A673 (cell line): Measurements from ENCODE around the gene INPP5F. TPM values are rescaled to one million over a fixed set of nuclear protein-coding genes. Genes with fewer than 3 reads are reported as not detected.

Experiments
- BruUV-seq: library from RNA; stranded (reverse); fragments of 400-500 nt; replicated peaks from 2 replicates; lab custom pipeline; 2021; lab: Mats Ljungman, UMichigan
- CTCF ChIA-PET: fragments of 300-600 bp; sonication (Branson Sonifier 250); formaldehyde crosslinking; loops from one replicate; lab custom pipeline; 2022; ENCODE audit warnings: antibody characterized with exemption; lab: Charles Lee
- POLR2A ChIA-PET: fragments of 300-600 bp; sonication (Branson Sonifier 250); formaldehyde crosslinking; loops from one replicate; lab custom pipeline; 2022; ENCODE audit warnings: antibody characterized with exemption; ENCODE audit not compliant: low non-redundant PET; lab: Charles Lee
- DNase-seq: peaks from one replicate; pipeline ENCODE4 v3.0.0-alpha.2; 2015; ENCODE audit warnings: low spot score
- H3K27ac ChIP-seq: fragments of 200-600 bp; sonication (generic); 2 replicates; pipeline ENCODE4 v1.5.1; 2016; ENCODE audit warnings: mixed run types, low read depth, mild to moderate bottlenecking, mixed read lengths, antibody characterized with exemption, low read length; ENCODE audit not compliant: poor library complexity, severe bottlenecking
- H3K27me3 ChIP-seq: fragments of 200-600 bp; sonication (generic); replicated peaks from 2 replicates; pipeline ENCODE4 v1.6.1; 2017; ENCODE audit warnings: mixed run types, low read depth, mild to moderate bottlenecking, mixed read lengths, antibody characterized with exemption, low read length; ENCODE audit not compliant: insufficient read depth, poor library complexity
- H3K36me3 ChIP-seq: fragments of 200-600 bp; sonication (generic); 2 replicates; pipeline ENCODE4 v1.6.1; 2016; ENCODE audit warnings: mixed run types, mild to moderate bottlenecking, mixed read lengths, antibody characterized with exemption, low read length; ENCODE audit not compliant: insufficient read depth, poor library complexity, severe bottlenecking
- H3K4me1 ChIP-seq: fragments of 200-600 bp; sonication (generic); 2 replicates; pipeline ENCODE4 v1.6.1; 2017; ENCODE audit warnings: mixed run types, mild to moderate bottlenecking, mixed read lengths, antibody characterized with exemption, low read length; ENCODE audit not compliant: insufficient read depth, poor library complexity, severe bottlenecking
- H3K4me3 ChIP-seq: fragments of 200-600 bp; sonication (generic); 2 replicates; pipeline ENCODE4 v1.5.1; 2016; ENCODE audit warnings: low read depth, mixed run types, mild to moderate bottlenecking, mixed read lengths, low read length; ENCODE audit not compliant: poor library complexity, severe bottlenecking
- H3K9me3 ChIP-seq: fragments of 200-600 bp; sonication (generic); 2 replicates; pipeline ENCODE4 v1.6.1; 2016; ENCODE audit warnings: mixed run types, low read depth, mild to moderate bottlenecking, mixed read lengths, antibody characterized with exemption, low read length; ENCODE audit not compliant: poor library complexity, severe bottlenecking
- CTCF ChIP-seq: fragments of 300-800, 200-600 bp; sonication (generic); conservative IDR thresholded peaks from 2 replicates; pipeline ENCODE4 v1.5.1; 2017; ENCODE audit warnings: low read depth, mild to moderate bottlenecking, antibody characterized with exemption, low read length, moderate library complexity, mixed read lengths
- EZH2 ChIP-seq: fragments of 200-600 bp; sonication (generic); IDR thresholded peaks from 2 replicates; pipeline ENCODE4 v1.6.1; 2017; ENCODE audit warnings: borderline replicate concordance, low read depth, mild to moderate bottlenecking, mixed read lengths, antibody characterized with exemption, low read length; ENCODE audit not compliant: poor library complexity, severe bottlenecking
- intact Hi-C: fragments of 100-400 bp; cut with micrococcal nuclease; formaldehyde crosslinking; loops from one replicate; pipeline ENCODE4 v1.10.0; 2022; ENCODE audit not compliant: unreplicated experiment
- total RNA-seq: library from RNA; stranded (reverse); gene quantifications from 2 replicates; pipeline ENCODE4 v1.2.3, GENCODE V29; 2021

Gene INPP5F
- total RNA-seq, 1 experiment from 2014 or later = 22.0 TPM

GRCh38 chr10:119689016-119689580 lies 36.8 kb upstream of the INPP5F start:
- Histone ChIP-seq H3K36me3 (no peaks in the 10 kb centered on the region), H3K27ac (no peak overlapping the region), H3K9me3 (no peaks in the 10 kb centered on the region), H3K4me1 (peaks cover 22% of the 10 kb centered on the region), H3K27me3 (no peaks in the 10 kb centered on the region), H3K4me3 (no peak overlapping the region)
- no peak for TF ChIP-seq CTCF
- TF ChIP-seq EZH2 = no peak
- no peak for DNase-seq
- CTCF ChIA-PET = no interaction called here
- intact Hi-C loops = loop anchor here (5.0 kb wide), 1 partner anchor 228 kb away; no protein-coding TSS in a partner anchor
- BruUV-seq = no TSS peak
- POLR2A ChIA-PET = no interaction called here

- Histone ChIP-seq H3K27ac (no peak overlapping the region), H3K27me3 (no peaks in the 10 kb centered on the region), H3K4me1 (peaks cover 21% of the 10 kb centered on the region), H3K4me3 (no peak overlapping the region), H3K9me3 (no peaks in the 10 kb centered on the region), H3K36me3 (no peaks in the 10 kb centered on the region)
- BruUV-seq = no TSS peak
- DNase-seq = no peak
- POLR2A ChIA-PET = no interaction called here
- TF ChIP-seq CTCF (no peak), EZH2 (no peak)
- intact Hi-C loops = no loop called here
- CTCF ChIA-PET = no interaction called here
Measured at GRCh38 chr10:119691726-119692125, 34.1 kb upstream of the INPP5F start.

- CTCF ChIA-PET = no interaction called here
Measured at GRCh38 chr10:119693262-119693957, 32.4 kb upstream of the INPP5F start.

More at GRCh38 chr10:119693262-119693957, 32.4 kb upstream of the INPP5F start:
- peaks cover 4% of the 10 kb centered on the region for H3K4me1 ChIP-seq
- no peaks in the 10 kb centered on the region for H3K36me3 ChIP-seq
- intact Hi-C loops = no loop called here
- H3K27me3 ChIP-seq = no peaks in the 10 kb centered on the region
- no peak overlapping the region for H3K27ac ChIP-seq
- H3K4me3 ChIP-seq = no peak overlapping the region
- no TSS peak for BruUV-seq
- DNase-seq = no peak
- H3K9me3 ChIP-seq = no peaks in the 10 kb centered on the region
- no peak for TF ChIP-seq CTCF
- no peak for TF ChIP-seq EZH2
- POLR2A ChIA-PET = interaction anchor here (0.5 kb wide), 1 partner anchor 617 kb away, joined by 4 read pairs; no protein-coding TSS in a partner anchor
